C4-2B (cell line): ENCODE measurements around the gene KTI12.
A peak's percentile ranks its signal among the peaks of the same experiment; 100 is the strongest.

Source experiments
- H3K27ac ChIP-seq: fragments of 450-650 bp; 2 replicates; pipeline ENCODE4 v1.5.1; 2017
- ZFX ChIP-seq: fragments of 450-650 bp; IDR thresholded peaks from 2 replicates; pipeline ENCODE4 v1.6.1; 2017
- TF ChIP-seq, protein P1 (sequence below): fragments of 450-650 bp; conservative IDR thresholded peaks from 2 replicates; pipeline ENCODE4 v1.5.1; 2017; ENCODE audit warnings: mild to moderate bottlenecking

The KTI12 gene

DNA sequence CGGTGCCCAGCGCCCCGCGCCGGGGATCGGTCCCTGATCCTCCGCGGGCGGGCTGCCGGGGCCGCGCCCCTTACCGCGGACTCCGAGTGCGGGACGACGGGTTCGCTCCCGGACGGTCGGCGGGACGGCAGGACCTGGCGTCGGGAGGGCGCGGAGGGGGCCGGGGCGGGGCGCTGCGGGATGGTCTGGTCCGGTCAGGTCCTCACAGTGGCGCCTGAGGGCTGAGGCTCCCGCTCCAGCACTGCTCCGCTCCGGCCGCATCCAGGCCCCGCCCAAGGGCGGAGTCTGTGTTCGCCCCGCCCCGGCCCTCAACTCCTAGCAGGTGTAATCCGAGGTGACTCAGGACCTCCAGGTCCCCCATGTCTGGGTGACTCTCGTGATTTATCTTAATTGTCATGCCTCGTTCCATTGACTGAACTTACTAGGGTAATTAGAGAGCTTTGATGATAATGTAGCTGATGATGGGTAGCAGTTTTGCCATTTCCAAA is 43.1 kb downstream of the KTI12 start, which contains the start of gene RAB3B:
TSS of gene RAB3B (minus strand) at position 223 of the 488 bp plus-strand sequence. CDS start 13,583 bp downstream, outside the sequence.
- TF ChIP-seq, protein P1, sequence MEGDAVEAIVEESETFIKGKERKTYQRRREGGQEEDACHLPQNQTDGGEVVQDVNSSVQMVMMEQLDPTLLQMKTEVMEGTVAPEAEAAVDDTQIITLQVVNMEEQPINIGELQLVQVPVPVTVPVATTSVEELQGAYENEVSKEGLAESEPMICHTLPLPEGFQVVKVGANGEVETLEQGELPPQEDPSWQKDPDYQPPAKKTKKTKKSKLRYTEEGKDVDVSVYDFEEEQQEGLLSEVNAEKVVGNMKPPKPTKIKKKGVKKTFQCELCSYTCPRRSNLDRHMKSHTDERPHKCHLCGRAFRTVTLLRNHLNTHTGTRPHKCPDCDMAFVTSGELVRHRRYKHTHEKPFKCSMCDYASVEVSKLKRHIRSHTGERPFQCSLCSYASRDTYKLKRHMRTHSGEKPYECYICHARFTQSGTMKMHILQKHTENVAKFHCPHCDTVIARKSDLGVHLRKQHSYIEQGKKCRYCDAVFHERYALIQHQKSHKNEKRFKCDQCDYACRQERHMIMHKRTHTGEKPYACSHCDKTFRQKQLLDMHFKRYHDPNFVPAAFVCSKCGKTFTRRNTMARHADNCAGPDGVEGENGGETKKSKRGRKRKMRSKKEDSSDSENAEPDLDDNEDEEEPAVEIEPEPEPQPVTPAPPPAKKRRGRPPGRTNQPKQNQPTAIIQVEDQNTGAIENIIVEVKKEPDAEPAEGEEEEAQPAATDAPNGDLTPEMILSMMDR = no peak
- TF ChIP-seq ZFX = no peak

DNA sequence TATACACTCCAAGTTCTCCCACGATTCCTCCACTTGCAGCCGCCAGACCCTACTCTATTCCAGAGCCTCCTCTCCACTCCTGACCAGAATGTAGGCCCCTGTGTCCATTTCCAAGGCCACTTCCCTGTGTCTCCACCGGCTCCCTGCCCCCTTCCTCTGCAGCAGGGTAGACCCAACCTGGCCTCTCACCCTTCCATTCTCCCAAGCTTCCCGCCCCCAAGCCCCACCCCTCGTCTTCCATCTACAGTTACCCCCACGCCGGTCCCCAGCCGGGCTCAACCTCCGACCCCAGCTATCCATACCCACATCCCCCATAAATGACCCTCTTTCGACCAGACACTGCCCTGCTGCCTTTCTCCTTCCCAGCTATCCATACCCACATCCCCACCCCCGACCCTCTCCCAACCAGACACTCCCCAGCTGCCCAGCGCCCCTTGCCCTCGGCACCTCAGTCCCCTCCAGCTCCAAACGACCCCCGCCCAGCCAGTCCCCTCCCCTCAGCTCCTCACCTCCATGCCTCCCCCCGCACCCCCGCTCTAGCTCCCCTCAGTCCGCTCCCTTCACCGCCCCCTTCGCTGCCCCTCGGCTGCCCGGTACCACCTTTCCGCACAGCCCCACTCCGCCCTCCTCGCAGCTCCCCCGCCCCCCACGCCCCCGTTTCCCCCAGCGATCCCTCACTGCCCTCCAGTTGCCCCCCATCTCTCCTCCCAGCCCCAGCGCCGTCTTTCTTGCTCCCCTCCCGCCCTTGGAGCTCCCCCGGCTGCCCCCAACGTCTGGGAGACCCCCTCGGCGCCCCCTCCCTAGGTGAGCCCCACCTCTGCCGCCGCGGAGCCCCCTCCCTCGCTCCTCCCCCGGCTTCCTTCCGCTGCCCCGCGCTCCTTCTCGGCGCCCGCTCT is 43.8 kb downstream of the KTI12 start:
- H3K27ac ChIP-seq = peak overlapping the region; percentile 75
- TF ChIP-seq, protein P1 = no peak
- TF ChIP-seq ZFX = no peak

More for the DNA sequence above, 43.1 kb downstream of the KTI12 start, which contains the start of gene RAB3B:
- H3K27ac ChIP-seq = peak within 1 kb of the TSS; percentile 75

DNA sequence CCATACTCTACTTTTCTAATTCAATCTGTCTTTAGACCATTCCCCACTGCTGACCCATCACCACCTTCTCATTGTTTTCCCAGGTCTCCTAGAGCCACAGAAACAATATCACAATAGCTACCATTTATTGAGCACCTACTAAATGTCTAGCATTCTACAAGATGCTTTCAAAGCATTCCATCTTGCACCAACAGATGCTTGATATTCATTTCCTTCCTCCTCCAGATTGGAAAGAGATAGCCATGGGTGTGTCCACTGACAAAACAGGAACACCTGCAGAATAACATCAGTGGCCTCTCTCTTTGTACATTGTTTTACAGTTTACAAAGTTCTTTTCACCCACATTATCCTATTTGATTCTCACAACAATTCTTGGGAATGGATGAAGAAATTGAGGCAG is 45.4 kb downstream of the KTI12 start:
- H3K27ac ChIP-seq = no peak overlapping the region
- TF ChIP-seq, protein P1 = no peak
- no peak for TF ChIP-seq ZFX

DNA sequence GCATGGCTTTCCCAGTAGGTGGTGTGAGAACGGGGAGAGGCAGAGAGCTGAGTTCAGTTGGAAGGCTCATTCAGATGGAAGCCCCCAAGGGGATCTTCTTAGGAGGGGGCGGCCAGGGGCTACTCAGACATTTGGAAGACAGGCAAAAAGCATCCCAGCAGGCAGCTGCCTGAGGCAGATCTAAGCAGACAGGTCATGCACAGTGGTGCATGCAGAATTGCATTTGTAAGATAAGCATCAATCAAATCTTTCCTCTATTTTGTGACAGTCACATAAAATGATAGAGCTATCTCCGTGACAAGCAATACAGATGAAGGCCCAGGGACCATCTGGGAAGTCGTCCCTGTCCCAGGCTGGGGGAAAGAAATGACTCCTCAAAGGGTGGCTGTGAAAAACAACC is 46.9 kb downstream of the KTI12 start:
- TF ChIP-seq, protein P1 = no peak
- no peak for TF ChIP-seq ZFX
- H3K27ac ChIP-seq = 0 out of 2 replicates have a peak overlapping the region, but pooled peaks have one; percentile 6

DNA sequence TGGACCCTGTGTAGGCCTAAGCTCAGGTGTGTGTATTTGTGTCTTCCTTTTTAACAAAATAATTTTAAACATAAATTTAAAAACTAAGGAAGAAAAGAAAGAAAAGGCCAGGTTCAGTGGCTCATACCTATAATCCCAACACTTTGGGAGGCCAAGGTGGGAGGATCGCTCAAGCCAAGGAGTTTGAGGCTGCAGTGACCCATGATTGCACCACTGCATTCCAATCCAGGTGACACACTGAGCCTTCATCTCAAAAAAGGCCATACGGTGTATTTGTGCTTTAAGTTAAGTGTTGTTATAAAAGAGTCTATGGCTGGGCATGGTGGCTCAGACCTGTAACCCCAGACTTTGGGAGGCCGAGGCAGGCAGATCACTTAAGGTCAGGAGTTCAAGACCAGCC is 51.4 kb downstream of the KTI12 start:
- no peak overlapping the region for H3K27ac ChIP-seq
- TF ChIP-seq ZFX = no peak
- TF ChIP-seq, protein P1 = no peak
